Peyer's patch (tissue), 4 donors: ENCODE measurements around the gene ZNF622. TPM values are rescaled to one million over a fixed set of nuclear protein-coding genes. Genes with fewer than 3 reads are reported as not detected.

Source experiments
- DNase-seq, 3 donors: peaks; one replicate each; pipeline ENCODE4 v3.0.0-alpha.2; 2017 to 2019
- H3K27ac ChIP-seq, 4 donors: fragments of 200-600 bp; sonication (generic); one replicate each; pipeline ENCODE4 v1.5.1; 2016 to 2019
- H3K27me3 ChIP-seq, 2 donors: fragments of 200-600 bp; sonication (generic); one replicate each; pipeline ENCODE4 v1.5.1; 2019
- H3K36me3 ChIP-seq, 3 donors: fragments of 200-600 bp; sonication (generic); one replicate each; pipeline ENCODE4 v1.5.1; 2016 to 2019
- H3K4me1 ChIP-seq, 4 donors: fragments of 200-600 bp; sonication (generic); one replicate each; pipeline ENCODE4 v1.5.1; 2016 to 2019
- H3K4me3 ChIP-seq, 4 donors: fragments of 200-600 bp; sonication (generic); 1 replicate in 3 of 4; 2 replicates in 1 of 4; pipeline ENCODE4 v1.5.1; 2016 to 2019; ENCODE audit warnings: mild to moderate bottlenecking in 1 of 4
- H3K9me3 ChIP-seq, 4 donors: fragments of 200-600 bp; sonication (generic); one replicate each; pipeline ENCODE4 v1.5.1; 2016 to 2019; ENCODE audit warnings: mild to moderate bottlenecking in 1 of 4
- POLR2A ChIP-seq, 2 donors: fragments of 450-650 bp; IDR thresholded peaks; one replicate each; pipeline ENCODE4 v1.5.1; 2017; ENCODE audit warnings: antibody characterized with exemption in 2 of 2, mild to moderate bottlenecking in 2 of 2, moderate library complexity in 2 of 2
- total RNA-seq, 4 donors: library from RNA; depleted of rRNA; stranded (reverse); fragments of >200 nt; gene quantifications; one replicate each; pipeline ENCODE4 v1.1.0, GENCODE V29; 2016
- TF ChIP-seq, protein P1 (sequence below), 6 experiments: fragments of 450-650 bp in 4 of 6; fragments of 200-600 bp in 2 of 6; sonication (generic) in 1 of 6; IDR thresholded peaks; one replicate each; pipeline ENCODE4 v1.5.1; 2017 to 2019; ENCODE audit warnings: antibody characterized with exemption in 6 of 6, mild to moderate bottlenecking in 3 of 6, moderate library complexity in 1 of 6

Gene ZNF622
- total RNA-seq, 4 donors from 2014 or later = 26.7 to 44.6 (median 32.5) TPM

DNA sequence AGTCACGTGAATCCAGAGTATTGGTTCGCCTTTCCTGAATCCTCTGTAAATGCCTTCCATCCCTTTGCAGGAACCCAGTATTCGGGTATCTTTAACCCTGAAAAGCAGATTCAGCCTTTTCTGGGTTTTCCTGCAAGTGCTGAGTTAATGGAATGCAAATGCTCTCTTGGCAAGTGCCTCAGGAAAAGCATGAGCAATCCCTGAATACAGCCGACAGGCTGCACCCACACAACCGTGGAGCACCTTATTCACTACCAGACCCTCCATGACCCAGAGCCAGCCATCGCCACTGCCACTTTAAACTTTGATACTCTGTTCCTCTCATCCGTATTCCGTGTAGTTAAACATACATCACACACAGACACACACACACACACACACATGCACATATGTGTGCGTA, 54.4 kb downstream of the ZNF622 start:
- H3K9me3 ChIP-seq = no peaks in the 10 kb centered on the region
- DNase-seq = no peak
- TF ChIP-seq, protein P1, sequence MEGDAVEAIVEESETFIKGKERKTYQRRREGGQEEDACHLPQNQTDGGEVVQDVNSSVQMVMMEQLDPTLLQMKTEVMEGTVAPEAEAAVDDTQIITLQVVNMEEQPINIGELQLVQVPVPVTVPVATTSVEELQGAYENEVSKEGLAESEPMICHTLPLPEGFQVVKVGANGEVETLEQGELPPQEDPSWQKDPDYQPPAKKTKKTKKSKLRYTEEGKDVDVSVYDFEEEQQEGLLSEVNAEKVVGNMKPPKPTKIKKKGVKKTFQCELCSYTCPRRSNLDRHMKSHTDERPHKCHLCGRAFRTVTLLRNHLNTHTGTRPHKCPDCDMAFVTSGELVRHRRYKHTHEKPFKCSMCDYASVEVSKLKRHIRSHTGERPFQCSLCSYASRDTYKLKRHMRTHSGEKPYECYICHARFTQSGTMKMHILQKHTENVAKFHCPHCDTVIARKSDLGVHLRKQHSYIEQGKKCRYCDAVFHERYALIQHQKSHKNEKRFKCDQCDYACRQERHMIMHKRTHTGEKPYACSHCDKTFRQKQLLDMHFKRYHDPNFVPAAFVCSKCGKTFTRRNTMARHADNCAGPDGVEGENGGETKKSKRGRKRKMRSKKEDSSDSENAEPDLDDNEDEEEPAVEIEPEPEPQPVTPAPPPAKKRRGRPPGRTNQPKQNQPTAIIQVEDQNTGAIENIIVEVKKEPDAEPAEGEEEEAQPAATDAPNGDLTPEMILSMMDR (IDR thresholded peaks at IDR 0.05) = no peak
- TF ChIP-seq POLR2A (IDR thresholded peaks at IDR 0.05) = no peak
- peaks cover 0 to 3% (median 0%) of the 10 kb centered on the region in 4 donors for H3K4me1 ChIP-seq
- H3K36me3 ChIP-seq = no peaks in the 10 kb centered on the region
- no peaks in the 10 kb centered on the region for H3K27me3 ChIP-seq
- no peak overlapping the region for H3K4me3 ChIP-seq
- no peak overlapping the region for H3K27ac ChIP-seq

- Histone ChIP-seq H3K4me3 (no peak overlapping the region), H3K27ac (no peak overlapping the region), H3K36me3 (no peaks in the 10 kb centered on the region), H3K27me3 (no peaks in the 10 kb centered on the region), H3K9me3 (no peaks in the 10 kb centered on the region), H3K4me1 (peaks cover 0 to 3% (median 0%) of the 10 kb centered on the region in 4 donors)
- TF ChIP-seq, protein P1 (IDR thresholded peaks at IDR 0.05) = no peak
- no peak for TF ChIP-seq POLR2A (IDR thresholded peaks at IDR 0.05)
- DNase-seq = no peak
Observed at GRCh38 chr5:16410338-16410737, 55.3 kb downstream of the ZNF622 start.

DNA sequence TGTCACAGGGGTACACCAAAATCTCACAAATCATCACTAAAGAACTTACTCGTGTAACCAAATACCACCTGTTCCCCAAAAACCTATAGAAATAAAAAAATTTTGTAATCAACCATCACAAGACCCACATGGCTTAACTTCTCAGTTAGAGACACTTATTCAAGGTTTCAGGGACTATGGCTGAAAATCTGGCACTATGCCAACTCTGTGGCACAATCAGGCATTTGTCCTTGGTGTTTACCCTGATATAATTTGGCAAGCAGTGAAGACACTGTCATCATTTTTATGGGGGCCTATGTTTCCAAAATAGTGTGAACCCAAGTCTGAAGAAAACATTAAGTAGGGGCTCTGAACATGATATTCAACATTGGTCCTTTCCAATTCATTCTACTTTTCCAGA, 59.0 kb downstream of the ZNF622 start:
- DNase-seq = no peak
- H3K4me1 ChIP-seq = peaks cover 0 to 3% (median 0%) of the 10 kb centered on the region in 4 donors
- no peak overlapping the region for H3K27ac ChIP-seq
- TF ChIP-seq, protein P1 (IDR thresholded peaks at IDR 0.05) = no peak
- no peaks in the 10 kb centered on the region for H3K27me3 ChIP-seq
- no peaks in the 10 kb centered on the region for H3K36me3 ChIP-seq
- H3K9me3 ChIP-seq = no peaks in the 10 kb centered on the region
- no peak overlapping the region for H3K4me3 ChIP-seq

DNA sequence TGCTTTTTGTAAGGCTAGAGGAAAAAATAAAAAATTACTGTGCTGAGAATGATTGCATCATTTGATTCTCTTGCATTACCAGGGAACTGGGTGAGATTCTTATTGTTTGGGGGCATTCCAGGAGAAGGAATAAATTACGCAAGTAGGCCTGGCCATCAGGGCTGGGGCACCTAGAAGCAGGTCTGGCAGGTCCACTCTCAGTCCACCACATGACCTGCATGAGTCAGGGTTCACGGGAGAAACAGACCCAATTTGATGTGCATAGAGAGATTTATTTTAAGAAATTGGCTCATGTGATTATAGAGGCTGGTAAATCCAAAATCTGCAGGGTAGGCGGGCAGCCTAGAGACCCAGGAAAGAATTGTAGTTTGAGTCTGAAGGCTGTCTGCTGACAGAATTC, 59.6 kb downstream of the ZNF622 start:
- no peak for DNase-seq
- no peak for TF ChIP-seq POLR2A (IDR thresholded peaks at IDR 0.05)
- TF ChIP-seq, protein P1 (IDR thresholded peaks at IDR 0.05) = no peak
- no peak overlapping the region for H3K27ac ChIP-seq
- H3K4me3 ChIP-seq = no peak overlapping the region
- no peaks in the 10 kb centered on the region for H3K27me3 ChIP-seq
- H3K36me3 ChIP-seq = no peaks in the 10 kb centered on the region
- H3K4me1 ChIP-seq = peaks cover 0 to 1% (median 0%) of the 10 kb centered on the region in 4 donors
- no peaks in the 10 kb centered on the region for H3K9me3 ChIP-seq

Other genes starting within 250 kb of the ZNF622 start
- gene RETREG1, start 151.2 kb upstream of the ZNF622 start, total RNA-seq = 10 to 100 TPM; 11.6 to 70.1 (median 19.4) TPM